Astrocyte (in vitro differentiated cells and primary cell): ENCODE results near the gene MYRIP. TPM values are rescaled to one million over a fixed set of nuclear protein-coding genes. Genes with fewer than 3 reads are reported as not detected.

Experiments
- DNase-seq: peaks from one replicate; pipeline ENCODE4 v3.0.0-alpha.2; 2010; ENCODE audit warnings: low read depth
- FAIRE-seq: peaks from 2 replicates; lab custom pipeline; 2011; peaks lifted over from hg19 to GRCh38; lab: Jason Lieb, UNC
- H2AFZ ChIP-seq: 2 replicates; pipeline ENCODE4 v1.6.0; 2012; ENCODE audit warnings: low read depth, low read length, inconsistent platforms
- H3K27ac ChIP-seq: 2 replicates; pipeline ENCODE4 v1.5.1; 2011; ENCODE audit warnings: low read depth, low read length, inconsistent platforms
- H3K27me3 ChIP-seq: 2 replicates; pipeline ENCODE4 v1.6.0; 2011; ENCODE audit warnings: low read length, inconsistent platforms; ENCODE audit not compliant: insufficient read depth
- H3K36me3 ChIP-seq: 2 replicates; pipeline ENCODE4 v1.5.1; 2011; ENCODE audit warnings: low read length, inconsistent platforms; ENCODE audit not compliant: insufficient read depth
- H3K4me1 ChIP-seq: 2 replicates; pipeline ENCODE4 v1.5.1; 2011; ENCODE audit warnings: low read length, inconsistent platforms; ENCODE audit not compliant: insufficient read depth
- H3K4me2 ChIP-seq: 2 replicates; pipeline ENCODE4 v1.6.0; 2012; ENCODE audit warnings: low read length, inconsistent platforms
- H3K4me3 ChIP-seq: 2 replicates; pipeline ENCODE4 v1.5.1; 2011; ENCODE audit warnings: low read depth, mild to moderate bottlenecking, low read length, inconsistent platforms; ENCODE audit not compliant: insufficient read depth
- H3K79me2 ChIP-seq: 2 replicates; pipeline ENCODE4 v1.6.0; 2012; ENCODE audit warnings: mild to moderate bottlenecking, low read length, inconsistent platforms; ENCODE audit not compliant: insufficient read depth
- H3K9ac ChIP-seq: 2 replicates; pipeline ENCODE4 v1.6.0; 2012; ENCODE audit warnings: mild to moderate bottlenecking, low read length, inconsistent platforms
- H3K9me3 ChIP-seq: 2 replicates; pipeline ENCODE4 v1.5.1; 2012; ENCODE audit warnings: low read depth, mild to moderate bottlenecking, low read length, inconsistent platforms; ENCODE audit not compliant: insufficient read depth
- H4K20me1 ChIP-seq: 2 replicates; pipeline ENCODE4 v1.6.0; 2012; ENCODE audit warnings: low read length, inconsistent platforms; ENCODE audit not compliant: insufficient read depth
- H3K27ac Mint-ChIP-seq: one replicate; pipeline ENCODE4 v1.8.0; 2021; ENCODE audit warnings: mild to moderate bottlenecking, mixed read lengths; ENCODE audit not compliant: unreplicated experiment
- H3K27me3 Mint-ChIP-seq: one replicate; pipeline ENCODE4 v1.8.0; 2021; ENCODE audit warnings: low read depth, mixed read lengths; ENCODE audit not compliant: unreplicated experiment
- H3K36me3 Mint-ChIP-seq: one replicate; pipeline ENCODE4 v1.8.0; 2021; ENCODE audit warnings: low read depth, mixed read lengths; ENCODE audit not compliant: unreplicated experiment
- H3K4me1 Mint-ChIP-seq: one replicate; pipeline ENCODE4 v1.8.0; 2021; ENCODE audit warnings: low read depth, mixed read lengths; ENCODE audit not compliant: unreplicated experiment
- H3K4me3 Mint-ChIP-seq: one replicate; pipeline ENCODE4 v1.8.0; 2021; ENCODE audit warnings: mild to moderate bottlenecking, moderate library complexity, mixed read lengths; ENCODE audit not compliant: unreplicated experiment
- H3K9me3 Mint-ChIP-seq: one replicate; pipeline ENCODE4 v1.8.0; 2021; ENCODE audit warnings: mild to moderate bottlenecking, mixed read lengths; ENCODE audit not compliant: unreplicated experiment
- EZH2 ChIP-seq: IDR thresholded peaks from 2 replicates; pipeline ENCODE4 v1.6.1; 2012; ENCODE audit warnings: mild to moderate bottlenecking, low read length, inconsistent platforms; ENCODE audit not compliant: insufficient read depth
- total RNA-seq: library from RNA; stranded (reverse); gene quantifications from 2 replicates; pipeline ENCODE4 v1.2.1, GENCODE V29; 2021
- TF ChIP-seq, protein P1 (sequence below): IDR thresholded peaks from 2 replicates; pipeline ENCODE4 v1.5.1; 2011; ENCODE audit warnings: low read depth, mild to moderate bottlenecking, inconsistent platforms, low read length, moderate library complexity; ENCODE audit not compliant: insufficient read depth

Gene MYRIP
- total RNA-seq, 1 donor from 2014 or later, result 0.07 TPM

DNA sequence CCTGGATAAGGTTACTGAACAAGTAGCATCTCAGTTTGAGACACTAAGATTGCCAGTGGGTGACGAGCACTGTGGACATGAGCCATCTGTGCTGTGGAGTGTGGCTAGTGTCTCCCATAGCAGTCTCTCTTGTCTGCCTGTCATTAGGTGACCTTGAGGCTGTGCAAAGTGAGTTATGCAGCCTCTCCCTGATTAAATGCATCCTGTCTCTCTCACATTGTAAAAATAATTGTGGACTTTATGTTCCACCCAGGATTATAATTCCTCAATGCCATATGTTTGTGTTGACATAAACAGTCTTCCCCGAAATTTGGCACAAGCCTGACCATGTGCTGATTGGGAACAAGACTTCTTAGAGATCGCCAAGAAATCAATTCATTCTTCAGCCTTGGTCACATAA lies 168.9 kb downstream of the MYRIP start:
- no peak overlapping the region for H3K27ac Mint-ChIP-seq
- H2AFZ ChIP-seq, result no peak overlapping the region
- H3K79me2 ChIP-seq, result no peaks in the 10 kb centered on the region
- no peak for FAIRE-seq
- no peaks in the 10 kb centered on the region for H3K9me3 ChIP-seq
- no peaks in the 10 kb centered on the region for H3K27me3 Mint-ChIP-seq
- no peak overlapping the region for H3K27ac ChIP-seq
- H3K27me3 ChIP-seq, result no peaks in the 10 kb centered on the region
- H3K4me1 Mint-ChIP-seq, result no peaks in the 10 kb centered on the region
- TF ChIP-seq, protein P1, sequence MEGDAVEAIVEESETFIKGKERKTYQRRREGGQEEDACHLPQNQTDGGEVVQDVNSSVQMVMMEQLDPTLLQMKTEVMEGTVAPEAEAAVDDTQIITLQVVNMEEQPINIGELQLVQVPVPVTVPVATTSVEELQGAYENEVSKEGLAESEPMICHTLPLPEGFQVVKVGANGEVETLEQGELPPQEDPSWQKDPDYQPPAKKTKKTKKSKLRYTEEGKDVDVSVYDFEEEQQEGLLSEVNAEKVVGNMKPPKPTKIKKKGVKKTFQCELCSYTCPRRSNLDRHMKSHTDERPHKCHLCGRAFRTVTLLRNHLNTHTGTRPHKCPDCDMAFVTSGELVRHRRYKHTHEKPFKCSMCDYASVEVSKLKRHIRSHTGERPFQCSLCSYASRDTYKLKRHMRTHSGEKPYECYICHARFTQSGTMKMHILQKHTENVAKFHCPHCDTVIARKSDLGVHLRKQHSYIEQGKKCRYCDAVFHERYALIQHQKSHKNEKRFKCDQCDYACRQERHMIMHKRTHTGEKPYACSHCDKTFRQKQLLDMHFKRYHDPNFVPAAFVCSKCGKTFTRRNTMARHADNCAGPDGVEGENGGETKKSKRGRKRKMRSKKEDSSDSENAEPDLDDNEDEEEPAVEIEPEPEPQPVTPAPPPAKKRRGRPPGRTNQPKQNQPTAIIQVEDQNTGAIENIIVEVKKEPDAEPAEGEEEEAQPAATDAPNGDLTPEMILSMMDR, result no peak
- TF ChIP-seq EZH2, result no peak
- DNase-seq, result no peak
- H3K4me1 ChIP-seq, result no peaks in the 10 kb centered on the region
- no peaks in the 10 kb centered on the region for H3K36me3 ChIP-seq
- H3K36me3 Mint-ChIP-seq, result no peaks in the 10 kb centered on the region
- H3K9me3 Mint-ChIP-seq, result peaks cover 5% of the 10 kb centered on the region
- no peak overlapping the region for H3K4me2 ChIP-seq
- H3K9ac ChIP-seq, result no peak overlapping the region
- no peaks in the 10 kb centered on the region for H4K20me1 ChIP-seq
- H3K4me3 ChIP-seq, result no peak overlapping the region
- H3K4me3 Mint-ChIP-seq, result no peak overlapping the region

DNA sequence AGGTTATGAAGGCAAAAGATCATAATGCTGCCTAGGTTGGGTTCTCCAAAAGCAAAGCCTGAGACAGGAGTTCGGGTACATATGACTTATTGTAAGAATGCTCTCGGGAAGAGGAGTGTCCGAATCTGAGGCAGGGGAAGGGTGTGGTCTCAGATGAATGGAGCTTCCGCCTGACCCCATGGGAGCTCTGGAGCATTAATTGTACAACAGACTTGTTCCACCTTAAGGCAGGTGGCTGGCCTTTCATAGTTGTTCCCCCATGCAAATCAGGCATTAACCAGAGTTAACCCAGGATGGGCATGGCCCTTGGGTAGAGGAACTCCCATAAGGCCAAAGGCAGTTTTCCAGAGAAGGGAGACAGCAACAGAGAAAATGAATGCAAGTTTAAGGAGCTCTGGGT lies 170.6 kb downstream of the MYRIP start:
- H3K27me3 ChIP-seq, result no peaks in the 10 kb centered on the region
- Mint-ChIP-seq H3K4me3 (no peak overlapping the region), H3K9me3 (peaks cover 4% of the 10 kb centered on the region), H3K36me3 (no peaks in the 10 kb centered on the region), H3K4me1 (no peaks in the 10 kb centered on the region), H3K27ac (no peak overlapping the region), H3K27me3 (no peaks in the 10 kb centered on the region)
- no peak overlapping the region for H3K4me3 ChIP-seq
- no peaks in the 10 kb centered on the region for H4K20me1 ChIP-seq
- H3K27ac ChIP-seq, result no peak overlapping the region
- no peak overlapping the region for H2AFZ ChIP-seq
- H3K9ac ChIP-seq, result no peak overlapping the region
- no peaks in the 10 kb centered on the region for H3K9me3 ChIP-seq
- TF ChIP-seq, protein P1, result no peak
- TF ChIP-seq EZH2, result no peak
- no peak overlapping the region for H3K4me2 ChIP-seq
- FAIRE-seq, result no peak
- H3K4me1 ChIP-seq, result no peaks in the 10 kb centered on the region
- no peak for DNase-seq
- no peaks in the 10 kb centered on the region for H3K36me3 ChIP-seq
- H3K79me2 ChIP-seq, result no peaks in the 10 kb centered on the region

DNA sequence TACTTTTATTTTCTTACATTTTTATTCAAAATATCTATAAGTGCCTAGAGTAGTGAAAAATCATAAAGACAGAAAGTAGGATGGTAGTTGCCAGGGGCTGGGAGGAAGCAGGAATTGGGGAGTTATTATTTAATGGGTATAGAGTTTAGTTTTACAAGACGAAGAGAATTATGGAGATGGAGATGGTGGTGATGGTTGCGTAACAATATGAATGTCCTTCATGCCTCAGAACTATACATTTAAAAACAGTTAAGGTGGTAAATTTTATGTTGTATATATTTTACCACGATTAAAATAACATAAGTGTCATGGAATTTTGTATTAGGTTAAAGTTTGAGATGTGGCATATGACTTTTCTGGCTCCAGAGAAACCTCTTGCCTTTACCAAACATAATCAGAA lies 171.4 kb downstream of the MYRIP start:
- Mint-ChIP-seq H3K4me1 (no peaks in the 10 kb centered on the region), H3K9me3 (peaks cover 4% of the 10 kb centered on the region), H3K36me3 (no peaks in the 10 kb centered on the region), H3K27me3 (no peaks in the 10 kb centered on the region), H3K27ac (no peak overlapping the region), H3K4me3 (no peak overlapping the region)
- Histone ChIP-seq H2AFZ (no peak overlapping the region), H3K4me1 (no peaks in the 10 kb centered on the region), H3K27ac (no peak overlapping the region), H3K9ac (no peak overlapping the region), H3K79me2 (no peaks in the 10 kb centered on the region), H3K4me3 (no peak overlapping the region), H4K20me1 (no peaks in the 10 kb centered on the region), H3K9me3 (no peaks in the 10 kb centered on the region), H3K4me2 (no peak overlapping the region), H3K27me3 (no peaks in the 10 kb centered on the region), H3K36me3 (no peaks in the 10 kb centered on the region)
- DNase-seq (no peak), FAIRE-seq (no peak)
- TF ChIP-seq, protein P1, result no peak
- no peak for TF ChIP-seq EZH2
